Nephron (organoid): ENCODE data around the gene MYOM1.
"Not testable (repeated sequence)": the region's sequence is repeated elsewhere in the genome, so short reads cannot be mapped to it uniquely, and the experiment has no call there.

Source experiments
- H3K27ac Mint-ChIP-seq, 3 experiments: 2 replicates each; pipeline ENCODE4 v1.8.0; 2020; ENCODE audit warnings: mixed read lengths in 3 of 3, mild to moderate bottlenecking in 2 of 3, moderate library complexity in 1 of 3
- H3K27me3 Mint-ChIP-seq: 2 replicates; pipeline ENCODE4 v1.8.0; 2021; ENCODE audit warnings: low read depth, mild to moderate bottlenecking, moderate library complexity, mixed read lengths
- H3K36me3 Mint-ChIP-seq: 2 replicates; pipeline ENCODE4 v1.8.0; 2020; ENCODE audit warnings: low read depth, mixed read lengths
- H3K4me1 Mint-ChIP-seq: 2 replicates; pipeline ENCODE4 v1.8.0; 2020; ENCODE audit warnings: mixed read lengths
- H3K4me3 Mint-ChIP-seq, 3 experiments: 2 replicates each; pipeline ENCODE4 v1.8.0; 2020; ENCODE audit warnings: mild to moderate bottlenecking in 3 of 3, mixed read lengths in 3 of 3, moderate library complexity in 2 of 3
- H3K9me3 Mint-ChIP-seq: 2 replicates; pipeline ENCODE4 v1.8.0; 2020; ENCODE audit warnings: mixed read lengths
- TF ChIP-seq, protein P1 (sequence below), 3 experiments: fragments of 200-600 bp; sonication (generic); IDR thresholded peaks; one replicate each; pipeline ENCODE4 v1.5.0; 2021; ENCODE audit warnings: antibody characterized with exemption in 3 of 3; ENCODE audit not compliant: unreplicated experiment in 3 of 3

MYOM1 gene

GRCh38 chr18:3066341-3067110, 153.2 kb downstream of the MYOM1 start:
- H3K4me1 Mint-ChIP-seq, result peaks cover 48% of the 10 kb centered on the region
- H3K27me3 Mint-ChIP-seq, result peaks cover under 1% of the 10 kb centered on the region
- no peaks in the 10 kb centered on the region for H3K9me3 Mint-ChIP-seq
- H3K36me3 Mint-ChIP-seq, result no peaks in the 10 kb centered on the region
- H3K27ac Mint-ChIP-seq, result peak overlapping the region; percentile 30 to 64 (median 45)
- TF ChIP-seq, protein P1, sequence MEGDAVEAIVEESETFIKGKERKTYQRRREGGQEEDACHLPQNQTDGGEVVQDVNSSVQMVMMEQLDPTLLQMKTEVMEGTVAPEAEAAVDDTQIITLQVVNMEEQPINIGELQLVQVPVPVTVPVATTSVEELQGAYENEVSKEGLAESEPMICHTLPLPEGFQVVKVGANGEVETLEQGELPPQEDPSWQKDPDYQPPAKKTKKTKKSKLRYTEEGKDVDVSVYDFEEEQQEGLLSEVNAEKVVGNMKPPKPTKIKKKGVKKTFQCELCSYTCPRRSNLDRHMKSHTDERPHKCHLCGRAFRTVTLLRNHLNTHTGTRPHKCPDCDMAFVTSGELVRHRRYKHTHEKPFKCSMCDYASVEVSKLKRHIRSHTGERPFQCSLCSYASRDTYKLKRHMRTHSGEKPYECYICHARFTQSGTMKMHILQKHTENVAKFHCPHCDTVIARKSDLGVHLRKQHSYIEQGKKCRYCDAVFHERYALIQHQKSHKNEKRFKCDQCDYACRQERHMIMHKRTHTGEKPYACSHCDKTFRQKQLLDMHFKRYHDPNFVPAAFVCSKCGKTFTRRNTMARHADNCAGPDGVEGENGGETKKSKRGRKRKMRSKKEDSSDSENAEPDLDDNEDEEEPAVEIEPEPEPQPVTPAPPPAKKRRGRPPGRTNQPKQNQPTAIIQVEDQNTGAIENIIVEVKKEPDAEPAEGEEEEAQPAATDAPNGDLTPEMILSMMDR (IDR thresholded peaks at IDR 0.05; ENCODE audit: unreplicated experiment in 3 of 3), result no peak
- peak overlapping the region in 1 of 3 experiments; percentile 1 for H3K4me3 Mint-ChIP-seq

DNA sequence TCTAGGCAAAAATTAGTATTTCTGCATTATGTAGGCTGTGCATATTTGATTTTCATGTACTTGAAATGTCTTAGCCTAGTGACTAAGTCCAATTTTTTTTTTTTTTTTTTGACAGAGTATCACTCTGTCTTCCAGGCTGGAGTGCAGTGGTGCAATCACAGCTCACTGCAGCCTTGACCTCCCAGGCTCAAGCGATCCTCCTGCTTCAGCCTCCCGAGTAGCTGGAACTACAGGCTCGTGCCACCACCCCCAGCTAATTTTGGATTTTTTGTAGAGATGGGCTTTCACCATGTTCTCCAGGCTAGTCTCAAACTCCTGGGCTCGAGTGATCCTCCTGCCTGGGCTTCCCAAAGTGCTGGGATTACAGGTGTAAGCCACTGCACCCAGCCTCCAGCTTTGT, 156.0 kb downstream of the MYOM1 start:
- H3K4me3 Mint-ChIP-seq, H3K27me3 Mint-ChIP-seq, H3K9me3 Mint-ChIP-seq, H3K36me3 Mint-ChIP-seq: not testable (repeated sequence)
- Mint-ChIP-seq H3K27ac (peak overlapping the region in 1 of 3 experiments; percentile 60), H3K4me1 (peaks cover 47% of the 10 kb centered on the region)

DNA sequence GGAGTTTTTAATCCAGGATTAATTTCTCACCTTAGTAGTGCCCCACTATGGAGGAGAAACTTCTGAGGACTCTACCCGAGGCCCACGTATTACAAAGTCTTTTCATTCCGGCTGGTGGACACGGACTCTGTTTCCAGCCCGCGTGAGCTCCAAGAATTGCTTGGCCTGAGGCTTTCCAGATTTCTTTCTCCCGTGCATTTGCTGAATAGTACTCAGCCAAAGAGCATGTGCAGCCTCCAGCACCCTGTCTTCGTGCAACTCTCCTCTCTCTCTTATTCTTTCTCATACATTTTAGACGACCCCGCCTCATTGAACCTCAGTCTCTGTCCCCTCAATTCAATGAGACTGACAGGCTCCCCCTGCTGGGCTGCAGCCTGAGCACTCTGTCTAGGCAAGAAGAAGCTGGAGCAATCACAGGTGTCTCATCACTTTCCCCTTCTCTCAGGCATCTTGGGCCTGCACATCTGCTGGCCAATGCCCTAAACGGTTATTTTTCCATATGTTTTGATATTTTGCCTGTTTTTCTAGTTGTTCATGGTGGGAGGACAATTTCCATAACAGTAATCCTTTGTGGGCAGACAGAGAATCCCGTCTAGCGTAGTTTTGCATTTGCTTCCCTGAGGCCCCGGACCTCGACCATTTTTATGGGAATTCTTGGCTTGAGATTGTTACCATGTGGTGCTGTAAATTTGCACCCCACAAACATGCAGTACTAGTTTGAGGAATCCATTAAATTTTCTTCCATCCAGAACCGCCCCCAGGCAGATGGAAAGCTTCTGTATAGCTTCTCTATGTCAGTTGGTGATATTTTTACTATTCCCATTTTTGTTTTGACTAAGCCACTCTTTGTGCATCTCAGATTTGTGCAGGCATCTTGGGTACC, 156.7 kb downstream of the MYOM1 start:
- TF ChIP-seq, protein P1 (IDR thresholded peaks at IDR 0.05; ENCODE audit: unreplicated experiment in 3 of 3), result peak; percentile 56 to 67 (median 59)
- peaks cover 3% of the 10 kb centered on the region for H3K27me3 Mint-ChIP-seq
- H3K9me3 Mint-ChIP-seq, result no peaks in the 10 kb centered on the region
- H3K4me1 Mint-ChIP-seq, result peaks cover 41% of the 10 kb centered on the region
- no peaks in the 10 kb centered on the region for H3K36me3 Mint-ChIP-seq
- H3K27ac Mint-ChIP-seq, result peak overlapping the region; percentile 9 to 60 (median 59)
- H3K4me3 Mint-ChIP-seq, result no peak overlapping the region

DNA sequence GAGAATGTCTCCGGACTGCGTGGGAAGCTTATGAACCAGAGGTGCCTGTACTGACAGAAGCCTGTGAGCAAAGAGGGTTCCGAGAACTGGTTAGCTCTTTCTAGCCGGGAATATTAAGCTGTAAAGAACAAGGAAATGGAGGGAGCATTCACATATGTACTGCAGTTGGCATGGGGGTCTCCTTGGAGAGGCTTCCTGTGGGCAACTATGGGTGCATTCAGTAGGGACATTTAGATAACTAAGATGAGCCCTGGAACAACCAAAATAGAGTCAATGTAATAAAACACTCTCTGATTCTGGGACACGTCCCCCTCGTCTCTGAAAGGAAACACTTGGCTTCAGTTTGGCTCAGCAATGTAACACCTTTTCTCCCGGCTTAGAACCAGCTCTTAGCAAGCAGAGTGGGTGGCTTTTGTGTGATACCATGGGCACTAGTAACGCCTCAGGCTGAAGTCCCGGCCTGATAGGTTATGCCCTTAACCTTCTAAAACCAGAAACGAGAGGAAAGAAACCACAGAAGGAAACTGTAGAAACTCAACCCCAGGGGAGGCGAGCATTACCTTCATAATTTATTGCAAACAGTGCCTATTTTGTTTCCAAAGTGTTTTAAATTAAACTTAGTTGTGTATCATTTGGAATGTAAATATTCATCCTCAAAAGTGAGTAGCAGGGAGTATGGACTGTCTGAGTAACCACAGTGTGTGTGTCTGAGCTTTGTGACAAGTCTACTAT, 158.0 kb downstream of the MYOM1 start:
- Mint-ChIP-seq H3K27me3 (peaks cover 3% of the 10 kb centered on the region), H3K9me3 (no peaks in the 10 kb centered on the region), H3K36me3 (no peaks in the 10 kb centered on the region), H3K4me3 (no peak overlapping the region), H3K27ac (peak overlapping the region; percentile 22 to 35 (median 24)), H3K4me1 (peaks cover 30% of the 10 kb centered on the region)
- TF ChIP-seq, protein P1 (IDR thresholded peaks at IDR 0.05; ENCODE audit: unreplicated experiment in 3 of 3), result no peak

- H3K36me3 Mint-ChIP-seq, result no peaks in the 10 kb centered on the region
- peaks cover 29% of the 10 kb centered on the region for H3K4me1 Mint-ChIP-seq
- H3K27me3 Mint-ChIP-seq, result peaks cover 3% of the 10 kb centered on the region
- no peaks in the 10 kb centered on the region for H3K9me3 Mint-ChIP-seq
- TF ChIP-seq, protein P1 (IDR thresholded peaks at IDR 0.05; ENCODE audit: unreplicated experiment in 3 of 3), result no peak
- H3K27ac Mint-ChIP-seq, result peak overlapping the region; percentile 22 to 75 (median 74)
- H3K4me3 Mint-ChIP-seq, result no peak overlapping the region
Measured at GRCh38 chr18:3060667-3061580, 158.8 kb downstream of the MYOM1 start.
